ENCODE data around the gene FNBP1.

Gene FNBP1

DNA sequence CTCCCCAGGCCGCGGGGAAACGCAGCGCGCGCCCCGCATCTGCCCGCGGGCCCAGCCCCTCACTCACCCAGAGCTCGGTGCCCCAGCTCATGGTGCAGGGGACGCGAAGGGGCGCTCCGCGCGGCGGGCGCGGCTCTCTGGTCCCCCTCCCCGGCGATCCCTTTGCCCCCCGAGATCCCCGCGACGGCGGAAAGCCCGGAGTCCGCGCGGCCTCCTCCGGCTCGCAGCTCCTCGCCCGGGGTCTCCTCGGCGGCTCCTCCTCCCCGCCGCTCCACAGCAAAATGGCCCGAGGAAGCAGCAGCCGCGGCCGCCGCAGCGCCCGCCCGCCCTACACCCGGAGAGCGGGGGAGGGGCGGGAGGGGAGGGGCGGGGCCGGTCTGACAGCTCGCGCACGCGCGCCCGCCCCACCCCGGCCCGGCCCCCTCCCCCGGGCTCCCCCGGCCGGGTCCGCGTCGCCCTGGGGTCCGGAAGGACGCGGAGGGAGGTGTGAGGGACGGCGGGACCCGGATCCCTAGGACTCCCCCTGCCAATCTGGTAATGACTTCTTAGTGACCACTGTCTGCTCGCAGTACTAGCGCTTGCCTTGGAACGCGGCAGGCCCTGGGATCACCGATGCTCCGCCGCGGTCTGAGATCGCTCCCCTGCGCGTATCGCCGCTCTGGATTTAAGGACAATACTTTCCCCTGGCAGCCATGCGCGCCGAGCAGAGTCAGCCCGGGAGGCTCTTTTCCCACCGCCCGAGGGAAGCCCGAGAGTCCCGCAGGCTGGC is at the start of gene FNBP1:
Gene FNBP1, minus strand, starts transcription at position 305 of the 769 bp plus-strand sequence. Its CDS starts 214 bp downstream, at position 91.
- peak; percentile 80 for DNase-seq

DNA sequence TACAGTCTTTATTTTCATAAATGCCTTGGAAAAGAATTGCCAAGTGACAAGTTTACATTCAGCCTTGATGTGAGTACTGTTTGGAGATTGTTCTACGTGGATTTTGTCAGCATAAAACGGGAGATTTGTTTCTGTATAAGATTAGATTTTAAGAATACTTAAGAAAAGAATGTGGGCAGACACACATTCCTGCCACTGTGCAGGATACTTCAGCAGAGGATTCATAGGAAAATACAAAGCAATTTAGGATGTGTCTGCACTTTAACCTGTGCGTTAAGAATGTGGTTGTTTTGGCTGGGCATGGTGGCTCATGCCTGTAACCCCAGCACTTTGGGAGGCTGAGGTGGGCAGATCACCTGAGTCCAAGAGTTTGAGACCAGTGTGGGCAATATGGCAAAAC is 47.9 kb upstream of the FNBP1 start:
- DNase-seq, result no peak

DNA sequence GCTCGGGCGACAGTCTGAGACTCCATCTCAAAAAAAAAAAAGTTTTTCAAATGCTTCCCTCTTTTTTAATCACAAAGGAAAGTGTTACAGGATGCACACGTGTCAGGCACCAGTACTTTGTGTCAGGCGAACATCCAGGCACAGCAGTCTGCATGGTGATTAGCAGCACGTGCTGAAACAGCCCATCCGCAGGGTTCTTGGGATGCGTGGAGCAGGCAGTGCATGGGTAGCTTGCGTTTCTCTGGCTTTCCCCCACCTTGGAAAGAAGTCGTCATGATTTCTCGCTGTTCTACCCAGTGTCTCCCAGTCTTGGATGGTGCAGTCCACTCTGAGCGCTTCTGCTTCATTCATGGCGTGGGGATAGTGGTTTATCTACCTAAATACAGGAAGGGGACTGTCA is 46.2 kb upstream of the FNBP1 start:
- DNase-seq, result no peak

DNA sequence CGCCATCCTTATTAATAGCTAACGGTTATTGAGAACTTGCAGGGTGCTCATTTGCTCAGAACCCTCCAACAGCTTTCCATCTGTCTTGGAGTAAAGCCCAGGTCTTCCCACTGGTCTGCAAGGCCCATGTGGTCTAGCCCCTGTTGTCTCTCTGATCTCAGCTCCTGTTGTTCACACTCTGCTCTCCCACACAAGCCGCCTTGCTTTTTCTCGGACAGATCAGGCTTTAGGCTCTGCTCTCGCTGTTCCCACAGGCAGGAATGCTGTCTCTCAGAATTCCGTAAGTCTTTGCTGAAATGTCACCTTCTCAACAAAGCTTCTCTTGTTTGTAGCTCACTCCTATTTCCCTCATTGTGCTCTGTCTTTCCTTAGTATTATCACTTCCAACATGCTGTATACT is 45.1 kb upstream of the FNBP1 start:
- DNase-seq, result no peak

DNA sequence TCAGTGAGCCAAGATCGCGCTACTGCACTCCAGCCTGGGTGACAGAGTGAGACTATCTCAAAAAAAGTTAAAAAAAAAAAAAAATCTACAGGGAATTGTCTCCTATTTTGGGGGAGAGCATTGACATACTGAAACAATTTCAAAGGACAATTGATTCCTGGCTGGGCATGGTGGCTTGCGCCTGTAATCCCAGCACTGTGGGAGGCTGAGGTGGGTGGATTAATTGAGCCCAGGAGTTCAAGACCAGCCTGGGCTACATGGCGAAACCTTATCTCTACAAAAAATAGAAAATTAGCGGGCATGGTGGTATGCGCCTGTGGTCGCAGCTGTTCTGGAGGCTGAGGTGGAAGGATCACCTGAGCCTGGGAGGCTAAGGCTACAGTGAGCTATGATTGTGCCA is 41.3 kb upstream of the FNBP1 start:
- no peak for DNase-seq

DNA sequence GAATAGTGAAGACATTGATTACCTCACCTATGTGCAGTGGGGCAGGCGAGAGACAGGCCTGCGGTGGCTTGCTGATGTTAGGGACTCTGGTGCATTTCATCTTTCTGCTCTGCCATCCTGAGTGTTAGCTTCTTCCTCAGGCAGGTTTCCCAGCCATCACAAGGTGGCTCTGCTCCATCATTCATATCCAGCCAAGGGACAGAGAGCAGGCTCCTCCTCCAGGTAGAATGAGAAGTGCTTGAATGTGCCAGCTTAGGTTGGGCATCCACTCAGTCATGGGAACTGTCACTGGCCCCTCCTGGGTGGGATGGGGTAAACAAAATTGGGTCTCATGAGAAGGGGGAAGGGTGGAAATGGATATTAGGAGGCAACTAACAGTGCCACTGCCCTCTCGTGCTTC is 35.6 kb upstream of the FNBP1 start:
- DNase-seq, result no peak

DNA sequence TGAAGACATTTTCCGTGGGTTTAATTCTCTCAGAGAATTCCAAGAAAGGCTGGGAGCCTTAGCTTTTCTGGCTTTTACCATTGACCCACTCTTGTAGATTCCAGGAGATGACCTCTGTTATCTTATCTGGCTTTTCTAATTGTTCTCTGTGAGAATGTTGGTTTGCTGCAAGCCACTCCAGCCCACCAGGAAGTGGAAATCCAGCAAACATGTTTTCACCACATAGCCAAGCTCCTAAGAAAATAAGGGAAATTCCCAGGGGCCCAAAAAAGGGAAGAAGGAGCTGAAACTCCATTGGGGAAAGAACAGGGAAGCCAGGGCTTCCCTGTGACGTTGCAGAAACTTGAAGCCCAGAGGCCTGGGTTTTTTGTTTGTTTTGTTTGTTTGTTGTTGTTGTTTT is 30.4 kb upstream of the FNBP1 start:
- no peak for DNase-seq

DNA sequence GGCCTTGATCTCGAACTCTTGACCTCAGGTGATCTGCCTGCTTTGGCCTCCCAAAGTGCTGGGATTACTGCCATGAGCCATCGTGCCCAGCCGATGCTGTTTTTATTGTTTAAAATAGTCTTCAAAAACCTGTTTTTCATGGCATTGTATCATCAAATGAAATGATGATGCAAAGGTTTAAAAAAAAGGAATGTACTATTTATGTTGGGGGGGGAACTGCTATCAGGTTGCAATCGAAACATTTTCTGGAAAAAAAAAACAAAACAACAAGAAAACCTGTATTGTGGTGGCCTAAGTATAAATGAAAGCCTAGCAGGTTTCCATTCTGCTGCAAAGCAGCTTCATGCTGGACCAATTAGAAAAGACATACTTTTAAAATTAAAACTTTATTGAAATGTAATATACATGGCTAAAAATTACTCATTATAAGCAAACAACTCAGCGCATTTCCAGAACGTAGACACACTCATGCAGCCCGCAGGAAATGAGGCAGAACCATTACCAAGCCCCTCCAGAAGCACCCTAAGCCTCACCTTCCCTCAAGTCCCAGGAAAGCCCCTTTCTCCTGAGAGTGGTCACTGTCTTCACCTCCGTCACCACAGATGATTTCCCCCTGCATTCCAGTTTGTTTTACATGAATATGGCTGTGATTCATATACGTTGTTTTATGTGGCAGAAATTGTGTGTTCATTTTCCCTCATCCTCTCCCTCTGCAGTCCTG is 29.7 kb upstream of the FNBP1 start:
- no peak for DNase-seq

DNA sequence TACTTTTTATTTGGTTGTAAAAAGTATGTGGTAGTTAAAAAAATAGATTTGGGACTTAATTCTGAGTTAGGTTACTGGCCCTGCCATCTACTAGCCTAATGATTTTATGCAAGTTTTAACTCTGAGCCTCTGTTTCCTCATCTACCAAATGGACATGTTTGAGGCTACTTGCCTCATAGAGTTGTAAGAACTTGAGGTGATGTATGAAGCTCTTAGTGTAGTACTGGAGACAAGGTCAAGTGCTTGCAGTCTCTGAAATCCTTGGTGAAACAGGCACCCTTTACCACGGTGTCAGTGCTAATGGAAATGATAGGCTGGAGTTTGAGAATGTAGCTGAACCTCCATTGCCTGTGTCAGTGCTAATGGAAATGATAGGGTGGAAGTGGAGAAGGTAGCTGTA is 26.1 kb upstream of the FNBP1 start:
- no peak for DNase-seq

DNA sequence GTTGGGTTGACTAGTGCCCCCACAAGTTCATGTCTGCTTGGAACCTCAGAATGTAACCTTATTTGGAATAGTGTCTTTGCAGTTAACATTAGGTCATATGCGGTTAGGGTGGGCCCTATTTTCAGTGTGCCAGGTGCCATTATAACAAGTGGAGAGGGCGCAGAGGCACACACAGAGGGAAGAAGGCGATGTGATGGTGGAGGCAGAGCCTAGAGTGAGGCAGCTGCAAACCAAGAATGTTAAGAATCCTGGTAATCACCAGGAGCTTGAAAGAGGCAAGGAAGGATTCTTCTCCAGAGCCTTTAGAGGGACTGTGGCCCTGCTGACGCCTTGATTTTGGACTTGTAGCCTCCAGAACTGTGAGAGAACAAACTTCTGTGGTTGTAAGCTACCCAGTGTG is 21.6 kb upstream of the FNBP1 start:
- DNase-seq, result no peak

DNA sequence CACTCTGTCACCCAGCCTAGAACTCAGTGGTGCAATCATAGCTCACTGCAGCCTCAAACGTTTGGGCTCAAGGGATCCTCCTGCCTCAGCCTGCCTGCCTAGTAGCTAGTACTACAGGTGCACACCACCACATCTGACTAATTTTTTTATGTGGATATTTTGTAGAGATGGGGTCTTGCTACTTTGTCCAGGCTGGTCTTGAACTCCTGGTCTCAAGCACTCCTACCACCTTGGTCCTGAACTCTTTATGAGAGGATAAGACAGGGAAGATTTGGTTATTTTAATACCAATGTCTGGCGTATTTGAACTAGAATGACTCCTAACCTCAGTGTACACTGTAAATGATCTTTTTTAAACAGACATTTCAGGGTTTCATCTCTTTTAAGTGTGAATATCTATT is 19.8 kb upstream of the FNBP1 start:
- DNase-seq, result no peak

DNA sequence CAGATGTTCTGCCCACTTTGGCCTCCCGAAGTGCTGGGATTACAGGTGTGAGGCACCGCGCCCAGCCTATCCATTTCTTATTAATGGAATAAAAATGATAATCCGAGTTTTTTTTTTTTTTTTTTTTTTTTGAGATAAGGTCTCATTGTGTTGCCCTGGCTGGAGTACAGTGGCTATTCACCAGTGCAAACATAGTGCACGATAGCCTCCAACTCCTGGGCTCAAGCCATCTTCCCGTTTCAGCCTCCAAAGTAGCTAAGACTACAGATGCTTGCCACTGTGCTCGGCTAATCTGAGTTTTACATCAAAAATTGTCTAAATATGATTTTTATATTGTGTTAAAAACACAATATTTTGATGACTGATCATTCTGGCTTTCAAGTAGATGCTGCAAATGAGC is 17.3 kb upstream of the FNBP1 start:
- no peak for DNase-seq

DNA sequence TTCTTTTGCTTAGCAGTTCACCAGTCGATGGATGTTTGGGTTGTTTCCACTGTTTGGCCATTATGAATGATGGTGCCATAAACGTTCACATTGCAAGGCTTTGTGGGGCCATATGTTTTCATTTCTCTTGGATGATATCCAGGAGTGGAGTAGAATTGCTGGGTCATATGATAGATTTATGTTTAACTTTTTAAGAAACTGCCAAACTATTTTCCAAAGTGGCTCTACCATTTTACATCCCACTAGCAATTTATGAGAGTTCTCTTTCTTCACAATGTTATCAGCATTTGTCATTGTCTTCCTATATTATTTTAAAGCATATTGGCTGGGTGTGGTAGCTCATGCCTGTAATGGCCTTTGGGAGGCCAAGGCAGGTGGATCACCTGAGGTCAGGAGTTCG is 15.9 kb upstream of the FNBP1 start:
- DNase-seq, result no peak

DNA sequence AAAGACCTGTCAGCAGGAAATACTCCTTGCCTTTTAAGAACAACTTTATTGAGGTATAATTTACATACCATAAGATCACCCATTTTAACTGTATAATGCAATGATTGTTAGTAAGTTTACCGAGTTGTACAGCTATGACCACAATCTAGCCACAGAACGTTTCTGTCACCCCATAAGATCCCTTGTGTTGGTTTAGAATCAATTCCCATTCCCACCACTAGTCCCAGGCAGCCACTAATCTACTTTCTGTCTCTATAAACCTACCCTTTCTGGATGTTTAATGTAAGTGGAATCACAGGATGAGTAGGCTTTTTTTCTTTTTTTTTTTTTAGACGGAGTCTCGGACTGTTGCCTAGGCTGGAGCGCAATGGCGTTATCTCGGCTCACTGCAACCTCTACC is 15.2 kb upstream of the FNBP1 start:
- no peak for DNase-seq

DNA sequence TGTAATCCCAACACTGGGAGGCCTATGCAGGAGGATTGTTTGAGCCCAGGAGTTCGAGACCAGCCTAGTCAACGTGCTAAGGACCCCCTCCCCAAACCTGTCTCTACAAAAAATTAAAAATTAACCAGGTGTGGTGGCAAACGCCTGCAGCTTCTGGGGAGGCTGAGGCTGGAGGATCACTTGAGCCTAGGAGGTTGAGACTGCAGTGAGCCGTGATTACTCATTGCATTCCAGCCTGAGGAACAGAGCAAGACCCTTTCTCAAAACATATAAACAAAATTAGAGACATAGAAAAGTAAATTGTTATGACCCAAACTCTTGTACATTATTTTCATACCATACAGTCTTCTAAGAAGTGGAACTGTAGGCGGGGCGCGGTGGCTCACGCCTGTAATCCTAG is 11.8 kb upstream of the FNBP1 start:
- no peak for DNase-seq

DNA sequence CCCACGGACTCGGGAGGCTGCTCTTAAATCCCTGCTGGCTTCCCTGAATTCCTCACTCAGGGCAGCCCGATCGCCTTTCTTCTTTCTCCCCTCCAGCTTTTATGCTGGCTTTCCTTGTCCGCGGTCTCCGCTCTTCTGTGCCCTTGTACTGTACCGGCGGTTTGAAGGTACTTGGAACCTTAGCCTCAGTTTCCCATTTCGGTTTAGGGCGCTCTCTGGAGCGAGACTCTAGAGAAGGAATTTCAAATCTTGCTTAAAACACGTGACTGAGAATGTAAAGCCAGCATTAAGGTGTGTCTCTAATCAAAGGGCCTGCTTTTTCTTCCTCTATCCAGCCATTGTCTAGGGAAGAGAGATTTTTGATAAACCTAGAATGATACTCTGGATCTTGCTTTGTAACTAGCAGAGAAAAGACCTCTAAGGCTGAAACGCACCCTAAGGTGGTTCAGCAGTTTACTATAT is 11.4 kb upstream of the FNBP1 start:
- no peak for DNase-seq

DNA sequence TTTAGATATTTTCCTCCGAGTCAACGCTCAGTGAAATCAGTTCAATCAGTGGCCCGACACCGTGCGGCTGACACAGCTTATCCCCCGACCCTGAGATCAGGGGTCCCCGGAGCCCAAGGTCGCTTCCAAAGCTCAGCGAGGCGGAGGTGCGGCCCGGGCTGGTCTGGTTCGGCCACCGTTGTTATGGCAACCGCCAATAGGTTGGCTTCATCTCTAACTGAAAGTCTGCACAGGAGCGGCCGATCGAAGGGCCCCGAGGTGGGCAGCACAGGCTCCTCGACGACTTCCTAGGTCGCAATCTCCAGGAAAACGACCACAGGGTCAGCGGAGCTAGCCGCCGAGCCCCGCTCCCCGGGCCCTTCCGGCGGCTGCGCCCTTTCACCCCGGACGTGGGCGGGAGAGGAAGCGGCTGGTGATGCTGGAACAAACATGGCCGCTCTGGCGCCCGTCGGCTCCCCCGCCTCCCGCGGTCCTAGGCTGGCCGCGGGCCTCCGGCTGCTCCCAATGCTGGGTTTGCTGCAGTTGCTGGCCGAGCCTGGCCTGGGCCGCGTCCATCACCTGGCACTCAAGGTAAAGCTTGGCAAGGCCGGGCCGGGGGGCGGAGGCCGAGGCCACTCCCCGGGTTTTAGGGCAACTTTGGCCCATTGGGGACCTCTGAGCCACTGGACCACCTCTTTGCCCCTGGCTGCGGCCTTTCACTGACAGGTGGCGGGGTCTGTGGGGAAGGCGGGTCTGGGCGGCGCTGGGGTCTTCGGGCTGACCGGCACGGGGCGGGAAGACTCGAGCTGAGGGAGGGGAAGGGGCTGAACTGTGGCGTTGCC is 10.7 kb upstream of the FNBP1 start, which contains the start of gene GPR107:
Gene GPR107, plus strand, starts transcription at position 403 of the 821 bp plus-strand sequence. Its CDS starts 27 bp downstream, at position 430.
- DNase-seq, result peak; percentile 85

DNA sequence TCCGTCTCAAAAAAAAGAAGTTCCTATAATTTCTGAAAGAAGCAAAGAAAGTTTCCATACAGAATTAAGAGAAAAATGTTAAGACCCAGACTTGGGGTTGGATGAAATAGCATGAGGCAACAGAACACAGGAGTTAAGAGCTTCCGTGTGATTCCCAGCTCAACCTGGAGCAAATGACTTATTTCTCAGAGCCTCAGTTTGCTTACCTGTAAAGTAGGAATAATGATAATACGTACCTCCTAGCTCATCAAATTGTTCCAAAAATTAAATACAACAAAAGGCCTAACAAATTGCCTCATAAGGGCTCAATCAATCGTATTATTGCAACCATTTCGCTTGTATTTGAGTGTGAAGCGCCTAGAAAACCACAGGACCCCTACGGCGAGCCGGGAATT is 10.1 kb upstream of the FNBP1 start:
- no peak for DNase-seq

DNA sequence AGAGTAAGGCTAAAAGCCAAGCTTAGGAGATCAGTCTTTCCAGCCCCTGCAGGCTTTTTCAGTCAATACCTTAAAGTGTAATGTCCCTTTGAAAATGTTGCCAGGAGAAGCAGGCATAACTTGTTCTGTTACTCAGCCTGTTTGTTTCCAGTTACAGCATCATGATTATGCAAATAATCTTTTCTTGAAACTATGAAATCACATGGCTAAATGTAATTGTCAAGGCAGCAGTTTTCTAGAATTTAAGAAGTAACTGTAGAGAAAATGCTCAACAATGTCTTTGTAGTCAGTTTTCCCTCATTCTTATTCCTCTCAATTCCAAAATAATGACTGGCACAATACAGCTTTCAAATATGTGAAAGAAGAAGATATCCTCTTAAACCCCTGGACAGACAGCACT is 8.9 kb upstream of the FNBP1 start:
- no peak for DNase-seq

DNA sequence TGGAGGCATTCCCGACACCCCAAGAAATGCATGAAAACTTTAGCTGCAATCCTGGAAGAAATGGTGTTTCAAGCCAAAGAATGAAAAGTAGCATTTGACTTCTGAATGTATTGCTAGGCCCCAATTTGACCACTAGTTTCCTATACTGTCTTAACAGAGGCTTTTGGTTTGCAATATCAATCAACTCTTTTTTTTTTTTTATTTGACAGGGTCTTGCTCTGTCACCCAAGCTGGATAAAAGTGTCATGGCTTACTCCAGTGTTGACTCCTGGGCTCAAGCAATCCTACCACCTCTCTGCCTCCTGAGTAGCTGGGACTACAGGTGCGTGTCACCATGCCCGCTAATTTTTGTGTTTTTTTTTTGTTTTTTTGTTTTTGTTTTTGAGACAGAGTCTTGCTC is 7.5 kb upstream of the FNBP1 start:
- no peak for DNase-seq

DNA sequence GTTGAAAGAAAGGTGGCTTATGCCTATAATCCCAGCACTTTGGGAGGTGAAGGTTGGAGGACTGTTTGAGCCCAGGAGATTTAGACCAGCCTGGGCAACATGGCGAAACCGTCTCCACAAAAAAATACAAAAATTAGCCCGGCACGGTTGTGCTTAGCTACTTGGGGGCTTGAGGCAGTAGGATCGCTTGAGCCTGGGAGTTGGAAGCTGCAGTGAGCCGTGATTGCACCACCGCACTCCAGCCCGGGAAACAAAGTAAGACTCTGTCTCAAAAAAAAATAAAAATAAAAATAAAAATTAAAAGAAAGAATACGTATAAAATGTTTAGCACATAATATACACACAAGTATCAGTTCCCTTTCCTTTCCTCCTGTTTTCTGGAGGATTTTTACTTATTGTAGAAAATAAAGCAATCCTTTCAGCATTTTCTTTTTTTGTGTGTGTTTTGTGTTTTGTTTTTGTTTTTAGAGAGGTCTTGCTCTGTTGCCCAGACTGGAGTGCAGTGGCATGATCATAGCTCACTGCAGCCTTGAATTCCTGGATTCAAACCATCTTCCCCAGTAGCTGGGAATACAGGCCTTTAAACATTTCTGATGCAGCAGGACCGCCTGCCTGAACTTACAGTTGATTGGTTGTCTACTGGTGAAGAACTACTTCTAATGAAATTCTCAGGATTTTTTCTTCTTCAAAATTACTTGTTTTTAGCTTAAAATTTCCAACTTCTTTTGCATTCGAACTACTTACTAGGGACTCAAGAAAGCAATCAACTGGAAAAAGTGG is 6.6 kb upstream of the FNBP1 start:
- DNase-seq, result no peak

DNA sequence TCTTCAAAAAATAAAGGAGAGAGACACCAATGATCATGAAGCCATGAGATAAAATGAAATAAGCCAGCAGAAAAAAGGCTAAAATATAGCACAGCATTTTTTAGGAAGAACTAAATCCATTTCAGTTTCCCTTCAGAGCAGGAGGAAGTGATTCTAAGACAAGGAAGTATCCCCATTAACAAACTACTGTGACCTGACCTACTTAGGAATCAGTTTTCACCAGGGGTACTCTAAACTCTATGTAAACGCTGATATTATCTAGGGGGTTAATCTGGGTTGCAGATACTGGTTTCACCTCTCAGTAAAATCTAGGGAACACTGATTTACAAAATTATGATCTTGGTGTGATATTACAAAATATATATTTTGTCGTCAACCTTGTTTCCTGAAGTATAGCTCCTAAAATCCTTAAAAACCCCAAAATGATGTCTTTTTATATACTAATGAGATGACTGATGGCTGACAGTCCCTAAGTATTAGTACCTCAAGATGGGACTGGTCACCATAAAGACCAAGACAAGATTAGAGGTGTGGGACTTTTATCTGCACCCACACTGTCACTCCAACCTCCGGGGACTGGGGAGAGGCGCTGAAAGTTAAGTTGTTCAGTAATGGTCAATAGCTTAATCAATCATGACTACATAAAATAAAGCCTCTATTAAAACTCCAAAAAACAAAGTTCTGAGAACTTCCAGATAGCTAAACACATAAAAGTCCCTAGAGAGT is 2.9 kb upstream of the FNBP1 start:
- no peak for DNase-seq

All from activated naive CD4-positive, alpha-beta T cell treated with Interleukin-2 at 50 U/mL for 16 hours (primary cell).